Activated CD8-positive, alpha-beta memory T cell treated with anti-CD3 and anti-CD28 coated beads for 36 hours (primary cell): ENCODE data around the gene IL17RE. TPM values are rescaled to one million over a fixed set of nuclear protein-coding genes. Genes with fewer than 3 reads are reported as not detected.
"Not testable (repeated sequence)": the region's sequence is repeated elsewhere in the genome, so short reads cannot be mapped to it uniquely, and the experiment has no call there.

Experiments
- CTCF ChIA-PET: fragments of 350-600 bp; sonication (Branson Sonifier 250); formaldehyde crosslinking; loops from one replicate; lab custom pipeline; 2021; ENCODE audit warnings: antibody characterized with exemption; lab: Charles Lee
- POLR2A ChIA-PET: fragments of 350-600 bp; sonication (Branson Sonifier 250); formaldehyde crosslinking; loops from one replicate; lab custom pipeline; 2021; ENCODE audit warnings: antibody characterized with exemption; lab: Charles Lee
- total RNA-seq, 2 experiments: library from RNA; stranded (reverse); gene quantifications; one replicate each; pipeline ENCODE4 v1.2.3, GENCODE V29; 2021

Gene IL17RE
- total RNA-seq, result 1 to 10 TPM in 1 of 2 experiments, under 1 TPM in 1; 0.70 to 1.3 TPM

GRCh38 chr3:9902372-9903237 lies at the start of gene IL17RE:
Gene IL17RE, plus strand, starts transcription at chr3:9902848. Its CDS starts 85 bp downstream, at chr3:9902933.
- ChIA-PET POLR2A (interaction anchor here (0.5 to 1.9 kb wide), 5 partner anchors 12 to 357 kb away, joined by 3 to 11 read pairs (median 6); partner anchors contain the start of gene JAGN1), CTCF (interaction anchor here (1.1 to 1.2 kb wide), 2 partner anchors 11 to 121 kb away, joined by 3 read pairs; no protein-coding TSS in a partner anchor)

- CTCF ChIA-PET, result interaction anchor here (2.0 kb wide), 1 partner anchor 78 kb away, joined by 5 read pairs; no protein-coding TSS in a partner anchor
- POLR2A ChIA-PET, result not testable (repeated sequence)
Observed at GRCh38 chr3:9854291-9854940, 48.2 kb upstream of the IL17RE start.

GRCh38 chr3:9855594-9855993 lies 47.1 kb upstream of the IL17RE start:
- CTCF ChIA-PET, result interaction anchor here (2.0 kb wide), 1 partner anchor 77 kb away, joined by 5 read pairs; no protein-coding TSS in a partner anchor
- POLR2A ChIA-PET, result no interaction called here

- POLR2A ChIA-PET, result no interaction called here
- CTCF ChIA-PET, result no interaction called here
Observed at GRCh38 chr3:9859530-9860025, 43.1 kb upstream of the IL17RE start.

- CTCF ChIA-PET, result no interaction called here
- POLR2A ChIA-PET, result interaction anchor here (0.6 kb wide), 1 partner anchor 53 kb away, joined by 3 read pairs; no protein-coding TSS in a partner anchor
Observed at GRCh38 chr3:9861201-9861600, 41.4 kb upstream of the IL17RE start.

- POLR2A ChIA-PET, result no interaction called here
- CTCF ChIA-PET, result no interaction called here
Observed at GRCh38 chr3:9861626-9862130, 41.0 kb upstream of the IL17RE start.

GRCh38 chr3:9862391-9863057 lies 40.1 kb upstream of the IL17RE start:
- ChIA-PET POLR2A (no interaction called here), CTCF (no interaction called here)

GRCh38 chr3:9863058-9863772 lies 39.4 kb upstream of the IL17RE start:
- CTCF ChIA-PET, result no interaction called here

GRCh38 chr3:9864200-9864927 lies 38.3 kb upstream of the IL17RE start:
- POLR2A ChIA-PET, result no interaction called here
- CTCF ChIA-PET, result no interaction called here

More at GRCh38 chr3:9863058-9863772, 39.4 kb upstream of the IL17RE start:
- POLR2A ChIA-PET, result no interaction called here

- POLR2A ChIA-PET, result not testable (repeated sequence)
Observed at GRCh38 chr3:9865125-9865637, 37.5 kb upstream of the IL17RE start.

GRCh38 chr3:9866639-9867038 lies 36.0 kb upstream of the IL17RE start:
- POLR2A ChIA-PET, result no interaction called here
- CTCF ChIA-PET, result no interaction called here

More at GRCh38 chr3:9865125-9865637, 37.5 kb upstream of the IL17RE start:
- CTCF ChIA-PET, result interaction anchor here (0.7 kb wide), 1 partner anchor 478 kb away, joined by 3 read pairs; no protein-coding TSS in a partner anchor

GRCh38 chr3:9867106-9867505 lies 35.5 kb upstream of the IL17RE start:
- CTCF ChIA-PET, result no interaction called here
- POLR2A ChIA-PET, result interaction anchor here (1.1 kb wide), 1 partner anchor 57 kb away, joined by 6 read pairs; the partner anchor contains the start of gene TTLL3

- POLR2A ChIA-PET, result no interaction called here
- CTCF ChIA-PET, result no interaction called here
Observed at GRCh38 chr3:9869955-9870354, 32.7 kb upstream of the IL17RE start.

GRCh38 chr3:9870978-9871377 lies 31.7 kb upstream of the IL17RE start:
- ChIA-PET POLR2A (no interaction called here), CTCF (interaction anchor here (0.7 kb wide), 1 partner anchor 65 kb away, joined by 3 read pairs; no protein-coding TSS in a partner anchor)

GRCh38 chr3:9872067-9872466 lies 30.6 kb upstream of the IL17RE start:
- POLR2A ChIA-PET, CTCF ChIA-PET: not testable (repeated sequence)

GRCh38 chr3:9875448-9875847 lies 27.2 kb upstream of the IL17RE start:
- CTCF ChIA-PET, result no interaction called here
- POLR2A ChIA-PET, result no interaction called here

- POLR2A ChIA-PET, result interaction anchor here (0.7 kb wide), 1 partner anchor 33 kb away, joined by 10 read pairs; no protein-coding TSS in a partner anchor
- CTCF ChIA-PET, result not testable (repeated sequence)
Observed at GRCh38 chr3:9876255-9876654, 26.4 kb upstream of the IL17RE start.
